Prostate gland (tissue), 2 donors: ENCODE measurements around the gene NEDD4L. TPM values are rescaled to one million over a fixed set of nuclear protein-coding genes. Genes with fewer than 3 reads are reported as not detected.

Source experiments
- DNase-seq: peaks from one replicate; pipeline ENCODE4 v3.0.0-alpha.2; 2019; ENCODE audit warnings: low spot score
- H3K27ac ChIP-seq, 2 donors: fragments of 200-600 bp; sonication (generic); 2 replicates each; pipeline ENCODE4 v1.5.1; 2017 to 2019
- H3K27me3 ChIP-seq: fragments of 200-600 bp; sonication (generic); replicated peaks from 2 replicates; pipeline ENCODE4 v1.5.1; 2019; ENCODE audit not compliant: insufficient read depth
- H3K36me3 ChIP-seq, 2 donors: fragments of 200-600 bp; sonication (generic); 1 replicate in 1 of 2; 2 replicates in 1 of 2; pipeline versions ENCODE4 v1.5.1 to v1.8.1; 2017 to 2019
- H3K4me1 ChIP-seq: fragments of 200-600 bp; sonication (generic); replicated peaks from 2 replicates; pipeline ENCODE4 v1.5.1; 2019
- H3K4me3 ChIP-seq, 2 donors: fragments of 200-600 bp; sonication (generic); 2 replicates each; pipeline ENCODE4 v1.5.1; 2017 to 2019
- H3K9me3 ChIP-seq: fragments of 200-600 bp; sonication (generic); 2 replicates; pipeline ENCODE4 v1.5.1; 2017
- CTCF ChIP-seq, 4 experiments: fragments of 200-600 bp in 2 of 4; fragments of 450-650 bp in 2 of 4; sonication (generic) in 2 of 4; IDR thresholded peaks; 1 replicate in 3 of 4; 2 replicates in 1 of 4; pipeline ENCODE4 v1.5.1; 2016 to 2019; ENCODE audit warnings: antibody characterized with exemption in 4 of 4, mild to moderate bottlenecking in 2 of 4, moderate library complexity in 2 of 4
- POLR2A ChIP-seq: fragments of 450-650 bp; IDR thresholded peaks from one replicate; pipeline ENCODE4 v1.6.1; 2016; ENCODE audit warnings: antibody characterized with exemption, mild to moderate bottlenecking
- POLR2AphosphoS5 ChIP-seq: sonication (generic); formaldehyde crosslinking; IDR thresholded peaks from one replicate; pipeline ENCODE4 v1.6.1; 2017; ENCODE audit warnings: antibody characterized with exemption
- WGBS: methylation state at CpG from one replicate; pipeline ENCODE4 v1.1.5; 2018; 5-methylcytosine and 5-hydroxymethylcytosine counted together
- intact Hi-C: fragments of 100-400 bp; cut with DNase I; formaldehyde crosslinking; loops from one replicate; pipeline ENCODE4 v1.14.2; 2022
- total RNA-seq, 2 donors: library from RNA; depleted of rRNA; stranded (reverse); fragments of >200 nt; gene quantifications; one replicate each; pipeline ENCODE4 v1.1.0, GENCODE V29; 2016

The NEDD4L gene
- total RNA-seq, 2 donors from 2014 or later: 280 to 420 TPM

DNA sequence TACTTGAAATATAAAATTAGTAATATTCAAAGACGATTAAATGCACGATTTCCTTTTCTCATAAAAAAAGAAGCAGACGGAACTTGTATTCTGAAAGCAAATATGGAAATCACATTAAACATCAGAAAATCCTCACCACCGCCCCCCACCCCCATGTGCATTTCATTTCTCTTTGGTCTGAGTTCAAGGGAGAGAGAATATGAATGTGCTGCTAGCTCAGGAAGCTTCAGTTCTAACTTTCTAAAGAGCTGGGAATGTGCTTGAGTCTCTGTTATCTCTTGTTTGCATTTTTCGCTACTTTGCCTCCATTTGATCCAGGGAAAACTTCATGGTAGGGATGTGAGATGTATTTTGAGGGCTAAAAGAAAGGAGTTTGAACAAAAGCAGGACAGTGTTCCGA lies 143.6 kb downstream of the NEDD4L start:
- no peak overlapping the region for H3K4me3 ChIP-seq
- WGBS: 98% methylated on average over 6 of the region's 6 CpGs
- no peaks in the 10 kb centered on the region for H3K27me3 ChIP-seq
- no peaks in the 10 kb centered on the region for H3K36me3 ChIP-seq
- intact Hi-C loops: loop anchor here (5.0 kb wide), 1 partner anchor 310 kb away; no protein-coding TSS in a partner anchor
- TF ChIP-seq POLR2A (no peak), CTCF (IDR thresholded peaks at IDR 0.05) (no peak), POLR2AphosphoS5 (no peak)
- no peaks in the 10 kb centered on the region for H3K9me3 ChIP-seq
- no peak overlapping the region for H3K27ac ChIP-seq
- H3K4me1 ChIP-seq: peaks cover 24% of the 10 kb centered on the region
- no peak for DNase-seq

GRCh38 chr18:58188996-58189395 lies 145.0 kb downstream of the NEDD4L start:
- H3K4me3 ChIP-seq: no peak overlapping the region
- DNase-seq: no peak
- H3K4me1 ChIP-seq: peaks cover 13% of the 10 kb centered on the region
- no peak overlapping the region for H3K27ac ChIP-seq
- TF ChIP-seq CTCF (IDR thresholded peaks at IDR 0.05) (no peak), POLR2AphosphoS5 (no peak)
- H3K27me3 ChIP-seq: no peaks in the 10 kb centered on the region
- no peaks in the 10 kb centered on the region for H3K9me3 ChIP-seq
- intact Hi-C loops: loop anchor here (5.0 kb wide), 1 partner anchor 308 kb away; no protein-coding TSS in a partner anchor
- no peaks in the 10 kb centered on the region for H3K36me3 ChIP-seq
- 79% methylated on average over 5 of the region's 5 CpGs for WGBS

DNA sequence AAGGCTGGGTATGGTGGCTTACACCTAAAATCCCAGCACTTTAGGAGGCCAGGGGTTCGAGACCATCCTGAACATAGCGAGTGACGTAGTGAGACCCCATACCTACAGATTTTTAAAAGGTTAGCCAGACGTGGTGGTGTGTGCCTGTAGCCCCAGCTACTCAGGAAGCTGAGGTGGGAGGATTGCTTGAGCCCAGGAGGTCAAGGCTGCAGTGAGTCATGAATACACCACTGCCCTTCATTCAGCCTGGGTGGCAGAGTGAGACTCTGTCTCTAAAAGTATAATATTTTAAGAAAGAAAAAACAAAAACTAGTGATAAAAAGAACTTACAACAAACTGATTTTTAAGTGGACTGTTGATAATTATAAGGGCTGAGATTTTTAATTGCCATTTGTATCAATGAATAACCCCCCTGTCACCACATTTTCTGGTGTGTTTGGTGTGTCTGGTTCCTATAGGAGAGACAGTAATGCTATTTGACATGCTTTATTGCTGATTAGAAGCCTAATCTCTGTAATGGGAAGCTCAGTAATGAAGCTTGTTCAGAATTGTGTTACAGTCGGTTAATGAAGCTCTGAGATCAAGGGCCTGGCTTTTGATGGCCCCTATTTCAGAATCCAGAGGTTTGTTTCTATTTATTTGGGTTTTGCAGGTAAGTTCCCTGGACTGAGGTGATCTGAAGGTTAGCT lies 147.0 kb downstream of the NEDD4L start:
- Histone ChIP-seq H3K9me3 (no peaks in the 10 kb centered on the region), H3K4me3 (no peak overlapping the region), H3K4me1 (peaks cover 6% of the 10 kb centered on the region), H3K27me3 (no peaks in the 10 kb centered on the region), H3K27ac (no peak overlapping the region), H3K36me3 (no peaks in the 10 kb centered on the region)
- 91% methylated on average over 5 of the region's 5 CpGs for WGBS
- no peak for DNase-seq
- TF ChIP-seq POLR2A (no peak), CTCF (IDR thresholded peaks at IDR 0.05) (no peak)
- intact Hi-C loops: loop anchor here (5.0 kb wide), 1 partner anchor 131 kb away; no protein-coding TSS in a partner anchor

- TF ChIP-seq CTCF (IDR thresholded peaks at IDR 0.05) (no peak), POLR2A (no peak), POLR2AphosphoS5 (no peak)
- WGBS: 96% methylated on average over 2 of the region's 2 CpGs
- peaks cover 4% of the 10 kb centered on the region for H3K4me1 ChIP-seq
- no peak overlapping the region for H3K27ac ChIP-seq
- no peak overlapping the region for H3K4me3 ChIP-seq
- no peaks in the 10 kb centered on the region for H3K27me3 ChIP-seq
- H3K9me3 ChIP-seq: no peaks in the 10 kb centered on the region
- intact Hi-C loops: loop anchor here (5.0 kb wide), 1 partner anchor 131 kb away; no protein-coding TSS in a partner anchor
- DNase-seq: no peak
- no peaks in the 10 kb centered on the region for H3K36me3 ChIP-seq
Observed at GRCh38 chr18:58191626-58192025, 147.6 kb downstream of the NEDD4L start.

- Histone ChIP-seq H3K9me3 (no peaks in the 10 kb centered on the region), H3K4me3 (no peak overlapping the region), H3K27ac (no peak overlapping the region), H3K4me1 (peaks cover 4% of the 10 kb centered on the region), H3K27me3 (no peaks in the 10 kb centered on the region), H3K36me3 (no peaks in the 10 kb centered on the region)
- intact Hi-C loops: loop anchor here (5.0 kb wide), 1 partner anchor 130 kb away; no protein-coding TSS in a partner anchor
- no peak for TF ChIP-seq POLR2A
- no peak for TF ChIP-seq CTCF (IDR thresholded peaks at IDR 0.05)
- no peak for TF ChIP-seq POLR2AphosphoS5
- no peak for DNase-seq
- 87% methylated on average over 4 of the region's 4 CpGs for WGBS
Observed at GRCh38 chr18:58192519-58192918, 148.5 kb downstream of the NEDD4L start.
